Measurements from ENCODE around the gene STMND1. TPM values are rescaled to one million over a fixed set of nuclear protein-coding genes. Genes with fewer than 3 reads are reported as not detected.

Gene STMND1
- total RNA-seq, 1 donor: not detected

DNA sequence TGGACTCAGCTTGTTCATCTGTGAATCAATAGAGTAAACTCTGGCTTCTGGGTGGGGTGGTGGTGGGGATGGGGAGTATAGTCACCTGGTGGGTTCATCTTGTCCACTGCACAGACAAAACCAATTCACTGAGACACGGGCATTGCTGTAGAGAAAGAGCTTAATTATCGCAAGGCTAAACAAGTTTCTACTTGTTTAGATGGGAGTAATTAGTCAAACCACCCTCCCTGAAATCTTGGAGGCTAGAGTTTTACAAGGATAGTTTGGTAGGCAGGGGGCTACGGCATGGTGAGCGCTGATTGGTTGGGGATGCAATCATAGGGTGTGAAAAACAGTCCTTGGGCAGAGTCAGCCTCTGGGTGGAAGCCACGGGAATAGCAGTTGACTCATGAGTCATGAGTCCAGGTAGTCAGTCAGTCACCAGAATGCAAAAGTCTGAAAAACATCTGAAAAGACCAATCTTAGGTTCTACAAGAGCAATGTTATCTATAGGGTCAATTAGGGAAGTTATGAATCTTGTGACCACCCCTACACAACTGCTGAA lies 77.8 kb downstream of the STMND1 start:
- H3K4me3 ChIP-seq (ENCODE audit: insufficient read depth, low read length): no peak overlapping the region
- H2AFZ ChIP-seq (ENCODE audit: low read length): no peak overlapping the region
- H3K36me3 ChIP-seq (ENCODE audit: insufficient read depth, low read length): no peaks in the 10 kb centered on the region
- no peaks in the 10 kb centered on the region for H4K20me1 ChIP-seq (ENCODE audit: insufficient read depth, low read length)
- no peaks in the 10 kb centered on the region for H3K79me2 ChIP-seq (ENCODE audit: insufficient read depth, low read length)
- no peak overlapping the region for H3K27ac ChIP-seq (ENCODE audit: low read depth, low read length)
- H3K4me2 ChIP-seq (ENCODE audit: insufficient read depth, low read length): no peak overlapping the region
- no peak for DNase-seq (ENCODE audit: insufficient read length, low spot score, missing footprints)
- H3K4me1 ChIP-seq (ENCODE audit: insufficient read depth, low read length): no peaks in the 10 kb centered on the region
- no peak for TF ChIP-seq CTCF (IDR thresholded peaks at IDR 0.05; ENCODE audit: extremely low read depth, low read depth, low read length)
- no peaks in the 10 kb centered on the region for H3K9me3 ChIP-seq (ENCODE audit: low read depth, low read length)
- H3K27me3 ChIP-seq (ENCODE audit: insufficient read depth, low read length): no peaks in the 10 kb centered on the region

Other genes with a start within 250 kb of the STMND1 start
- gene RBM24, start 179.3 kb downstream of the STMND1 start, total RNA-seq: 0.59 and 1.4 TPM in 2 replicates